IPS DF 19.7 (cell line): Measurements from ENCODE around the gene ATAD3C.
"Not testable (repeated sequence)": the region's sequence is repeated elsewhere in the genome, so short reads cannot be mapped to it uniquely, and the experiment has no call there.

Source experiments
- DNase-seq: peaks from one replicate; pipeline ENCODE4 v3.0.0-alpha.2; 2013; ENCODE audit warnings: low read depth, low spot score

Gene ATAD3C

DNA sequence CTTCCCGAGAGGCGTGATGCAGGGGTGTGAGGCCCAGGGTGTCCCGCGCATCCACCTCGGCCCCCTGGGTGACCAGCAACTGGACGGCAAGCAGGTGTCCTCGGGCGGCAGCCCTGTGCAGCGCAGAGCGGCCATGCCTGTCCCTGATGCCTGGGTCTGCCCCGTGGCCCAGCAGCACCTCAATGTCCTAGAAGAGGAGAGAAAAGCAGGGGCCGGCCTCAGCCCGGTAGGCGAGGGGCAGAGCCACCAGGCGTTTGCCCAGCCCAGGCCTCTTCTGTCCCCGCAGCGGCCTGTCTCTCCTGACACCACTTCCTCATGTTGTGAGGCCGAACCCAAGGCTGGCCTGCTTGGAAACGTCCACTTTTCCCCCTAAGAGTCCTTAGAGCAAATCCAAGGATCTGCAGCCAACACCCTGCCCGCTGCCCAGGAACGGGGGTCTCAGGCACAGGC is 30.1 kb upstream of the ATAD3C start:
- DNase-seq = no peak

DNA sequence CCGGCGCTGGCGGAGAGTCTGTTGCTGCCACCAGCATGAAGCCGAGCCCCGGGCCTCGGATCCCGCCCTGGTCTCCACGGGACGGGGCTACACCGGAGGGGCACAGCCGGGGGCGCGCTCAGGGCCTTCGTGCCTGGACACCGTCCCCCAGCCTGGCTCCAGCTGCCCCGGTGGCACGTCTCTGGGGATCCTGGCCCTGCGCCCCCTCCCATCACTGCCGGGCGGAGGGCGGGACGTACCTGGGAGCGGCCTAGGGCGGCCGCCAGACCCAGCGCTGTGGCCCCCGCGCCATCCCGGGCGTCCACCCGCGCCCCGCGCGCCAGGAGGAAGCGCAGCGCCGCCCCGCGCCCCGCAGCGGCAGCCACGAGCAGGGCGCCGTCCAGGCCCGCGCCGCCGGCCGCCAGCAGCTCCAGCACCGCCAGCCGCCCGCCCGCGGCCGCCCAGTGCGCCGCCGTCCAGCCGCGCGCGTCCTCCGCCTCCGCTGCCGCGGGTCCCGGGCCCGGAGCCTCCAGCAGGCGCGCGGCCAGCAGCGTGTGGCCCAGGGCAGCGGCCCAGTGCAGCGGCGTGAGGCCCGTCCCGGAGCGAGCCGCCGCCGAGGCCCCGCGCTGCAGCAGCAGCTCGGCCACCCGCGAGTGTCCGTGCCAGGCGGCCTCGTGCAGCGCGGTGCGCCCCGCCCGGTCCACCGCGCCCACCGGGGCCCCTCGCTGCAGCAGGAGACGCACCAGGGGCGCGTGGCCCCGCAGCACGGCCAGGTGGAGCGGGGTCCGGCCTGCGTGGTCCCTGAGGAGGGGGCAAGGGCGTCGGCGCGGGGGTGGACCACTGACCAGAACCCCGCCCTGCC is 29.5 kb upstream of the ATAD3C start:
- DNase-seq = no peak

- DNase-seq = no peak
These were observed 28.8 kb upstream of the ATAD3C start for GRCh38 chr1:1420654-1421141.

- DNase-seq = no peak
These were observed 28.2 kb upstream of the ATAD3C start, which contains the start of gene ANKRD65 for GRCh38 chr1:1421147-1421906. TSS of gene ANKRD65 (minus strand) at chr1:1421276. CDS start at chr1:1421005, 271 bp downstream.

DNA sequence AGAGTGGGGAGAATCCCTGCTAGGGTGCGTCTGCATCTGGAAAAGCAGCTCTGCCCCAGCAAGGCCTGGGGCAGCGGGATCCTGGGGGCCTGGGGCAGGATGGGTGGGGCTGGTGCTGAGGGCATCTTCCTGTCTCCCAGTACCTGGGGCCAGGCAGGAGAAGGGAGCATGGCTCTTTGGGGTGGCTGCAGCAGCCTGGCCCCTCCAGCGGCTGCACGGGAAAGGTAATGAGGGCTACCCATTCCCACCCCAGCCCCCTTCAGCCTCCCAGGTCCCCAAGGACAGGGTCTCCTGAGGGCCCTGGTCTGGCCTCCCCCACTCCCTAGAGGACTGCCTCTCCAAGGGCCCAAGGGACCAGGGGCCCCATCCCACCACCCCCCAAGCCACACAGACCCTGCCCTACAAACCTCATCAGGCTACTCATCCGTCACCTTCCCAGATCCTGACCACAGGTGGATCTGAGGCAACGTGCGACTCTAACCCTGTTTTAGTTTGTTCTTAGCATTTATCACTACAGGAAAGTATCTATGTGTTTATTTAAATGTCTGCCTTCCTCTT is 27.5 kb upstream of the ATAD3C start:
- DNase-seq = no peak

GRCh38 chr1:1422465-1423244 is 26.8 kb upstream of the ATAD3C start:
- no peak for DNase-seq

GRCh38 chr1:1423245-1423597 is 26.3 kb upstream of the ATAD3C start:
- DNase-seq = no peak

GRCh38 chr1:1424707-1425106 is 24.8 kb upstream of the ATAD3C start:
- no peak for DNase-seq

DNA sequence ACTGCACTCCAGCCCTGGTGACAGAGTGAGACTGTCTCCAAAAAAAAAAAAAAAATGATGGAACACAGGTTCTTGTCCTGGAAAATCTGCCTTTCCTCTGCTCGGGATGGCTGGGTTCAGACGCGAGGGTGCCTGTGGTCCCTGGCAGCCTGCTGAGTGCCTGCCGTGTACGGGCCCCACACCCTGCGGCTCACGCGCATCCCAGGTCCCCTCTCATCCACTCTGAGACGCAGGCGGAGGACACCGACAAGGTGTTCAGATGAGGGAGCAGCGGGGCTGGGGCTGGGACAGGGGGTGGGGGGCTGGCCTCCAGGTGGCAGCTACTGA is 24.1 kb upstream of the ATAD3C start:
- no peak for DNase-seq

- DNase-seq = no peak
These were observed 23.6 kb upstream of the ATAD3C start for GRCh38 chr1:1425753-1426495.

GRCh38 chr1:1426496-1427105 is 22.9 kb upstream of the ATAD3C start:
- DNase-seq = no peak

DNA sequence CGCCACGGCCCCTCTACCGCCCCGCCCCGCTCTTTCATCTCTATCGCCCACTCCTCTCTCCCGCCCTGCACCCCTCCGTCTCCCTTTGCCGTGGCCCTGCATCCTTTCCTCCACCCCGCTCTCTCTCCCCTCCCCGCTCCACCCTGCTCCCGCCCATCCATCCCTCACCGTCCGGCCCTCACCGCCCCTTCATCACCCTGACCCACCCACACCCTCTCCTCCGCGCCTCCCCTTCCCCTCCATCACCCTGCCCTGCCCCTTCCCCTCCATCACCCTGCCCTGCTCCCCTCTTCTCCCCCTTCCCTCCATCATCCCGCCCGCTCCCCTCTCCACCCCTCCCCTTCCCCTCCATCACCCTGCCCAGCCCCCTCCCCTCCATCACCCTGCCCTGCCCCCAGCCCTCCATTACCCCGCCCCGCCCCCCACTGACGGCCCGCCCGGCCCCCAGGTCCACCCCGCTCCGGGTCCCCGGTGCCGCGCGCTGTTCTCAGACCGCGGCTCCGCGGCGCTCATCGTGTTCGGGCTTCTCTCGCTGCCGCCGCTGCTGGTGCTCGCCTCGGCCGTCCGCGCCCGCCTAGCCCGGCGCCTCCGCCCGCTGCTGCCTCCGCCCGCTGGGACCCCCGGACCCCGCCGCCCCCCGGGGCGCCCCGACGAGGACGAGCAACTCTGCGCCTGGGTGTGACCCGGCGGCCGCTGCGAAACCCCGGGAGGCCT is 22.2 kb upstream of the ATAD3C start:
- no peak for DNase-seq

GRCh38 chr1:1427820-1428148 is 21.7 kb upstream of the ATAD3C start:
- no peak for DNase-seq

DNA sequence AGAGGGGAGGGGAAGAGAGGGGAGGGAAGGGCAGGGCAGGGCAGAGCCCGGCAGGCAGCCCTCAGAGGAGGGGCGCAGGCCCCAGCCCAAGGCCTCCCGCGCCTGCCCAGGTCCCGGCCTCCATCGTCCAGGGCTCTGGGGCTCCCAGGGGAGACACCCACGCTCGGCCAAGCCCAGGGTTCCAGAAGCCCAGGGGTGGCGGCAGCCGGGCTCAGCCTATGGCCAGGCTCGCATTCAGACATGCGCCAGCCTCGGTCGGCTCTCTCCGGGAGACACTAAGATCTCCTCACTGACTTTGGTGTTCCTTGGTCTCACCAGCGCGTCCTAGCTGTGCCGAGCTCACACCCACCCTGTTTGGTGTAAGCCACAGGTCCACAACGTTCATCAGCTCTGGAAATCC is 21.3 kb upstream of the ATAD3C start:
- no peak for DNase-seq

DNA sequence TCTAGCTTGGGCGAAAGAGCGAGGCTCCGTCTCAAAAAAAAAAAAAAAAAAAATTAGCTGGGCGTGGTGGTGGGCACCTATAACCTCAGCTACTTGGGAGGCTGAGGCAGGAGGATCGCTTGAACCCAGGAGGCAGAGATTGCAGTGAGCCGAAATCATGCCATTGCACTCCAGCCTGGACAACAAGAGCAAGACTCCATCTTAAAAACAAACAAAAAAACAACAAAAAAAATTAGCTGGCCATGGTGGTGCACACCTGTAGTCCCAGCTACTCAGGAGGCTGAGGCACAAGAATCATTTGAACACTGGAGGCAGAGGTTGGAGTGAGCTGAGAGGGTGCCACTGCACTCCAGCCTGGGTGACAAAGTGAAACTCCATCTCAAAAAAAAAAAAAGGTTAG is 20.5 kb upstream of the ATAD3C start:
- not testable (repeated sequence) for DNase-seq

DNA sequence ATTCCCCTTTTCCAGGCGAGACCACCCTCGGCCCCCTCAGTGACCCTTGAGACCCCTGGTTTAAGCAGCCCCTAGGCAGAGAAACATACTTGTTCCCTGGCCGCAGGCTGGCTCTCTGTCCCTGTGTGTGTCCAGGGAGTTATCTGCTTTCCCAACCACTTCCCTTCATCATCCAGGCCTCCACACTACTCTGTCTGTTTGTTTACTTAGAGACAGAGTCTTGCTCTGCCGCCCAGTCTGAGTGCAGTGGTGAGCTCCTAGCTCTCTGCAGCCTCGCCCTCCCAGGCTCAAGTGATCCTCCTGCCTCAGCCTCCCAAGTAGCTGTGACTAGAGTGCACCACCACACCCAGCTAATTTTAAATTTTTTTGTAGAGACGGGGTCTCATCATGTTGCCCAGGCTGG is 19.8 kb upstream of the ATAD3C start:
- no peak for DNase-seq

- DNase-seq = no peak
These were observed 19.1 kb upstream of the ATAD3C start for GRCh38 chr1:1430114-1430982.

DNA sequence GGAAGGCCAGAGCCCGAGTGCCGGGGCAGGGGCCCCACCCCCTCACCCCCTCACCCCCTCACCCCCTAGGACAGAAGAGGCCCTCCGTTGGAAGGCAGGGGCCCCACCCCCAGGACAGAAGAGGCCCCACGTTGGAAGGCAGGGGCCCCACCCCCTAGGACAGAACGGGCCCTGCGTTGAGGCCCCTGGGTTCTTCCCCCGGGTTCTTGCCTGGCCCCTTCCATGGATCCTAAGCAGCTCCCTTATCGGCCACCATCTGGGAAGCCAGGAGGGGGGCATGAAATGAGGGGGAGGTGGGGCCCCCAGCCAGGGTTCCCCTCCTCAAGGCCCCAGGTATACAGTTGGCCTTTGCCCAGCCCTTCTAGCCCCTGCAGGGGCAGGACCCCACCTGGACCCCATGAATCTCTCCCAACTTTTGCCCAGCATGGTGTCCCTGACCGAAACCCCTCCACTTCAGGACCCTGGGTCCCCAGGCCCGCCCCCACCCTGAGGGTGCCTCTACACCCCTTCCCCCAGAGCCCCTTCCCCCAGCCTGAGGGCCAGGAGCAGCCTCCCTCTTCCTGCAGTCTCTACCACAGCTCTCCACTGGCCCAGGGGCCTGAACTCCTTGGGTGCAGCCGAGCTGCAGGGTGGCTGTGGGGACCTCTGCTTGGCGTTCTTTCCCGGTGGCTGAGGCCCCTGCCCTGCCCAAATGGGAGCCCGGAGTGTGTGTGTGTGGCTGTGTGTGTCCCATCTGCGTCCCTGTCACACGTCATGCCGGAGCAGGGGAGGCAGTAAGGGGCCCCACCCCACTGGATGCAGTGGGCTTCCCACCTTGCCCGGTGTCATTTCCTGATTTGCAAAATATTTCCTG is 18.3 kb upstream of the ATAD3C start:
- DNase-seq = no peak
